Hepatocyte (in vitro differentiated cells): ENCODE data around the gene MINDY2. TPM values are rescaled to one million over a fixed set of nuclear protein-coding genes. Genes with fewer than 3 reads are reported as not detected.

ENCODE experiments used
- DNase-seq: peaks from one replicate; pipeline ENCODE4 v3.0.0-alpha.2; 2016; ENCODE audit warnings: low spot score
- H2AFZ ChIP-seq: fragments of 200-600 bp; sonication (generic); 2 replicates; pipeline ENCODE4 v1.6.0; 2016; ENCODE audit warnings: antibody characterized with exemption, mild to moderate bottlenecking
- H3K27ac ChIP-seq: fragments of 200-600 bp; sonication (generic); 2 replicates; pipeline ENCODE4 v1.5.1; 2016; ENCODE audit warnings: mild to moderate bottlenecking
- H3K27me3 ChIP-seq: fragments of 200-600 bp; sonication (generic); 2 replicates; pipeline ENCODE4 v1.6.1; 2016
- H3K36me3 ChIP-seq: fragments of 200-600 bp; sonication (generic); replicated peaks from 2 replicates; pipeline ENCODE4 v1.5.1; 2016; ENCODE audit warnings: low read depth; ENCODE audit not compliant: insufficient read depth
- H3K4me1 ChIP-seq: fragments of 200-600 bp; sonication (generic); 2 replicates; pipeline ENCODE4 v1.5.1; 2016; ENCODE audit warnings: mild to moderate bottlenecking, moderate library complexity; ENCODE audit not compliant: insufficient read depth
- H3K4me2 ChIP-seq: fragments of 200-600 bp; sonication (generic); 2 replicates; pipeline ENCODE4 v1.6.0; 2016
- H3K4me3 ChIP-seq: fragments of 200-600 bp; sonication (generic); 2 replicates; pipeline ENCODE4 v1.5.1; 2016; ENCODE audit warnings: mild to moderate bottlenecking
- H3K79me2 ChIP-seq: fragments of 200-600 bp; sonication (generic); 2 replicates; pipeline ENCODE4 v1.6.0; 2017; ENCODE audit warnings: mild to moderate bottlenecking
- H3K9me2 ChIP-seq: fragments of 200-600 bp; sonication (generic); replicated peaks from 2 replicates; pipeline ENCODE4 v1.6.0; 2017; ENCODE audit warnings: mild to moderate bottlenecking; ENCODE audit not compliant: insufficient read depth
- H3K9me3 ChIP-seq: fragments of 200-600 bp; sonication (generic); 2 replicates; pipeline ENCODE4 v1.5.1; 2016; ENCODE audit warnings: low read depth, mild to moderate bottlenecking
- H4K20me1 ChIP-seq: fragments of 200-600 bp; sonication (generic); 2 replicates; pipeline ENCODE4 v1.6.0; 2016; ENCODE audit warnings: mild to moderate bottlenecking; ENCODE audit not compliant: insufficient read depth, poor library complexity, severe bottlenecking
- CTCF ChIP-seq: fragments of 200-600 bp; sonication (generic); IDR thresholded peaks from 2 replicates; pipeline ENCODE4 v1.5.1; 2016; ENCODE audit warnings: antibody characterized with exemption, mild to moderate bottlenecking; ENCODE audit not compliant: poor library complexity
- EZH2 ChIP-seq: fragments of 200-600 bp; sonication (generic); IDR thresholded peaks from 2 replicates; pipeline ENCODE4 v1.6.1; 2016; ENCODE audit warnings: antibody characterized with exemption, mild to moderate bottlenecking, borderline replicate concordance
- EZH2phosphoT487 ChIP-seq: fragments of 200-600 bp; sonication (generic); IDR thresholded peaks from one replicate; pipeline ENCODE4 v1.6.1; 2018; ENCODE audit warnings: antibody characterized with exemption, mild to moderate bottlenecking, low read depth, moderate library complexity; ENCODE audit not compliant: unreplicated experiment, severe bottlenecking
- WGBS: methylation state at CpG from one replicate; pipeline ENCODE4 v1.1.6; 2016; ENCODE audit warnings: low lambda C conversion rate; ENCODE audit errors: missing lambda C conversion rate; 5-methylcytosine and 5-hydroxymethylcytosine counted together
- polyA plus RNA-seq: library from polyadenylated mRNA; unstranded; fragments of >200 nt; fragmentation: Nextera tagmentation; extraction: Ambion mirVana; gene quantifications from 2 replicates; pipeline ENCODE4 v1.2.1, GENCODE V29; 2016
- total RNA-seq: library from RNA; depleted of rRNA; stranded (reverse); fragments of >200 nt; gene quantifications from 2 replicates; pipeline ENCODE4 v1.2.3, GENCODE V29; 2014

Gene MINDY2
- total and polyA plus RNA-seq, 2 experiments from 2014 or later: 19.3 to 32.3 TPM

- H3K79me2 ChIP-seq: no peaks in the 10 kb centered on the region
- WGBS: 97% methylated on average over 3 of the region's 3 CpGs
- no peak overlapping the region for H3K4me3 ChIP-seq
- no peaks in the 10 kb centered on the region for H4K20me1 ChIP-seq
- no peaks in the 10 kb centered on the region for H3K9me3 ChIP-seq
- H3K27ac ChIP-seq: no peak overlapping the region
- no peaks in the 10 kb centered on the region for H3K27me3 ChIP-seq
- H2AFZ ChIP-seq: no peak overlapping the region
- no peak overlapping the region for H3K4me2 ChIP-seq
- no peaks in the 10 kb centered on the region for H3K9me2 ChIP-seq
- no peak for DNase-seq
- no peak for TF ChIP-seq CTCF
- TF ChIP-seq EZH2: no peak
- no peak for TF ChIP-seq EZH2phosphoT487
- peaks cover 5% of the 10 kb centered on the region for H3K4me1 ChIP-seq
- H3K36me3 ChIP-seq: no peaks in the 10 kb centered on the region
Measured at GRCh38 chr15:58755350-58755749, 15.8 kb upstream of the MINDY2 start.

GRCh38 chr15:58755956-58756355 lies 15.1 kb upstream of the MINDY2 start:
- H3K27me3 ChIP-seq: no peaks in the 10 kb centered on the region
- no peak for TF ChIP-seq CTCF
- no peak for TF ChIP-seq EZH2
- TF ChIP-seq EZH2phosphoT487: no peak
- H3K4me2 ChIP-seq: no peak overlapping the region

GRCh38 chr15:58758141-58758540 lies 13.0 kb upstream of the MINDY2 start:
- Histone ChIP-seq H3K27ac (no peak overlapping the region), H3K9me3 (no peaks in the 10 kb centered on the region), H3K79me2 (no peaks in the 10 kb centered on the region), H3K9me2 (no peaks in the 10 kb centered on the region), H3K4me1 (no peaks in the 10 kb centered on the region), H3K27me3 (no peaks in the 10 kb centered on the region), H4K20me1 (no peaks in the 10 kb centered on the region), H3K36me3 (no peaks in the 10 kb centered on the region), H2AFZ (no peak overlapping the region), H3K4me2 (no peak overlapping the region), H3K4me3 (no peak overlapping the region)
- DNase-seq: no peak
- WGBS: 57% methylated on average over 3 of the region's 3 CpGs
- no peak for TF ChIP-seq EZH2
- peak; percentile 26 for TF ChIP-seq CTCF
- TF ChIP-seq EZH2phosphoT487: no peak

More at GRCh38 chr15:58755956-58756355, 15.1 kb upstream of the MINDY2 start:
- Histone ChIP-seq H3K36me3 (no peaks in the 10 kb centered on the region), H3K9me2 (no peaks in the 10 kb centered on the region), H3K4me1 (no peaks in the 10 kb centered on the region), H3K27ac (no peak overlapping the region), H3K9me3 (no peaks in the 10 kb centered on the region), H4K20me1 (no peaks in the 10 kb centered on the region), H3K79me2 (no peaks in the 10 kb centered on the region), H2AFZ (no peak overlapping the region), H3K4me3 (no peak overlapping the region)
- no peak for DNase-seq
- 70% methylated on average over 6 of the region's 6 CpGs for WGBS
